Measurements from ENCODE around the gene CAP2. TPM values are rescaled to one million over a fixed set of nuclear protein-coding genes. Genes with fewer than 3 reads are reported as not detected.

The CAP2 gene
- total RNA-seq, 3 donors from 2014 or later: 3.9 to 15.1 (median 7.5) TPM

DNA sequence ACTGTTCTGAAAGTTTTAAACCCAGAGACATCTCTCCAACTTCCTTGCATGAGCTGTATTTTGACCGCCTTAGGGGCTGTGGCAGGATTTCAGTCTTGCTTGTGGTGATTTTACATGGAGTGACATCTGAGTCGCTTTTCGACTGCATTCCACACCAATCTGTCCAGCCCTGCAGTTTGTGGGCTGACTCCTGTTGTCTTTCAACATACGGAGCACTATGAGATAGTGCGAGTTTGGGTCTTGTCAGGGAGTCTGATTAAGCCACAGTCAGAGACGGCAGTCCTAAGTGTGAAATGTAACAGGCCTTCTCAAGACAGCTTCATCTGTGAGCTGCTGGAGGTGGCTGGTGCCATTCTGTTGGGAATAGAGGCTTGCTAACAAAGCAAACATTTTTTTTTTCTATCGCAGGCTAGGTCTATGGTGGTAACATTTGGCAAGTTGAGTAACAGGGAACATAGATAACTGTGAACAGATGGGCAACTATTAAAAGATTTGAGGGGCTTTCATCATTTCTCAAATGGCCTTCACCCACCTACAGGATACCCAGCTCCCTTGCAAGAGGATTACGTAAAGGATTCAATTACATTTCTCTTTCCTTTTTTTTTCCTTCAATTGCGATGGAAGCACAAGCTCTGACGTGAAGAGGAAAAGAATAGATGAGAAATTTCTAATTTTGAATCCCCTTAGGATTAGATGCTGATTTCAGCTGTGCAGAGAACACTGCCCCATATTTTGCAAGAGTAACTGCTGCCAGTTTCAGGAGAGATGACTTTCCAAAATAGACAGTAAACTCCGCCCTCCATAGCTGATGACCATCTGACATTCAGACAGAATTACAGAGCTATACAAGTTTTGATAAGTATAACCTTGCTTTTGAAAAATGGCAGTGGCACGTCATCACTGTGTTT is 25.1 kb downstream of the CAP2 start:
- intact Hi-C loops (cut with DNase I; ENCODE audit: low total_unique reads): no loop called here
- no peak for DNase-seq (ENCODE audit: low spot score in 2 of 2)
- Histone ChIP-seq H3K4me3 (no peak overlapping the region), H3K36me3 (no peaks in the 10 kb centered on the region), H3K4me1 (no peaks in the 10 kb centered on the region), H3K27ac (peak overlapping the region in 1 of 2 donors; percentile 30), H3K27me3 (no peaks in the 10 kb centered on the region), H3K9me3 (no peaks in the 10 kb centered on the region)
- no peak for TF ChIP-seq POLR2A (IDR thresholded peaks at IDR 0.05)
- TF ChIP-seq, protein P1, sequence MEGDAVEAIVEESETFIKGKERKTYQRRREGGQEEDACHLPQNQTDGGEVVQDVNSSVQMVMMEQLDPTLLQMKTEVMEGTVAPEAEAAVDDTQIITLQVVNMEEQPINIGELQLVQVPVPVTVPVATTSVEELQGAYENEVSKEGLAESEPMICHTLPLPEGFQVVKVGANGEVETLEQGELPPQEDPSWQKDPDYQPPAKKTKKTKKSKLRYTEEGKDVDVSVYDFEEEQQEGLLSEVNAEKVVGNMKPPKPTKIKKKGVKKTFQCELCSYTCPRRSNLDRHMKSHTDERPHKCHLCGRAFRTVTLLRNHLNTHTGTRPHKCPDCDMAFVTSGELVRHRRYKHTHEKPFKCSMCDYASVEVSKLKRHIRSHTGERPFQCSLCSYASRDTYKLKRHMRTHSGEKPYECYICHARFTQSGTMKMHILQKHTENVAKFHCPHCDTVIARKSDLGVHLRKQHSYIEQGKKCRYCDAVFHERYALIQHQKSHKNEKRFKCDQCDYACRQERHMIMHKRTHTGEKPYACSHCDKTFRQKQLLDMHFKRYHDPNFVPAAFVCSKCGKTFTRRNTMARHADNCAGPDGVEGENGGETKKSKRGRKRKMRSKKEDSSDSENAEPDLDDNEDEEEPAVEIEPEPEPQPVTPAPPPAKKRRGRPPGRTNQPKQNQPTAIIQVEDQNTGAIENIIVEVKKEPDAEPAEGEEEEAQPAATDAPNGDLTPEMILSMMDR (IDR thresholded peaks at IDR 0.05): no peak
- no peak for TF ChIP-seq POLR2AphosphoS5 (IDR thresholded peaks at IDR 0.05)

DNA sequence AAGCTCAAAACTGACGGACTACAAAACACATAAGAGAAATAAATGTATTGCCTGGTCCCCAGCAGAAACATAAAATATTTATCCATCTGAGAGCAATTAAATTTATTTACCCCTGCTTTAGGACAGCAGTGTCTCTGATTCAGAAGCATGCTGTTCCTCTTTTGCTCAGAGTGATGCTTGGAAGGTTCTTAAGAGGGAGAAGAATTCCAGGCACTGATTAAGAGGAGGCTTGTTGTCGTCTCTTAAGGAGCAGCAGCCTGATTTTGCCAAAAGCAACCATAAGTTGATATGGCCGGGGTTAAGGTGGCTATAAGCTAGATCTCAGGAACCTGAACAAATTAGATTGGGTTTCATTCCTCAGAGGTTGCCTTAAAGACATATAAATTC is 25.8 kb downstream of the CAP2 start:
- Histone ChIP-seq H3K27ac (no peak overlapping the region), H3K9me3 (no peaks in the 10 kb centered on the region), H3K4me3 (no peak overlapping the region), H3K4me1 (no peaks in the 10 kb centered on the region), H3K27me3 (no peaks in the 10 kb centered on the region), H3K36me3 (no peaks in the 10 kb centered on the region)
- intact Hi-C loops (cut with DNase I; ENCODE audit: low total_unique reads): no loop called here
- no peak for TF ChIP-seq POLR2A (IDR thresholded peaks at IDR 0.05)
- DNase-seq (ENCODE audit: low spot score in 2 of 2): no peak

DNA sequence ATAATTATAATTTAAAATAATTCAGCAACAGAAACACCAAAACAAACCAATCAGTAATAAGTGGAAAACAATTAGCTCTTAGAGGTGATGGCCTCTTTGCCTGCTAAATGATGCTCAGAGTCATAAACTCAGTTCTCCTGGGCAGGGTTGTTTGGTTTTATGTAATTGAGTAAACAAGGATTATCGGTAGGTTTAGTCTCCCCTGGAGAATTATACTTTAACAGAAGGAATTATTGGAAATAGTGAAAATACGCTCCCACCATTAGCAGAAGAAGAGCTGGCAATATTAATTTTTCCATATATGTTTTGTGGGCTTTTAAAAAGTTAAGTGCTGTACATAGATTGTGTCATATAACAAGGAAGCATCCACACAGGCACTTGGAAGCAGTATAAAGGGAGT is 27.0 kb downstream of the CAP2 start:
- intact Hi-C loops (cut with DNase I; ENCODE audit: low total_unique reads): no loop called here
- no peaks in the 10 kb centered on the region for H3K27me3 ChIP-seq
- no peak for DNase-seq (ENCODE audit: low spot score in 2 of 2)
- H3K4me3 ChIP-seq: no peak overlapping the region
- H3K27ac ChIP-seq: no peak overlapping the region
- no peaks in the 10 kb centered on the region for H3K4me1 ChIP-seq
- no peaks in the 10 kb centered on the region for H3K36me3 ChIP-seq
- no peaks in the 10 kb centered on the region for H3K9me3 ChIP-seq
- TF ChIP-seq POLR2A (IDR thresholded peaks at IDR 0.05) (no peak), POLR2AphosphoS5 (IDR thresholded peaks at IDR 0.05) (no peak)
- TF ChIP-seq, protein P1 (IDR thresholded peaks at IDR 0.05): no peak

DNA sequence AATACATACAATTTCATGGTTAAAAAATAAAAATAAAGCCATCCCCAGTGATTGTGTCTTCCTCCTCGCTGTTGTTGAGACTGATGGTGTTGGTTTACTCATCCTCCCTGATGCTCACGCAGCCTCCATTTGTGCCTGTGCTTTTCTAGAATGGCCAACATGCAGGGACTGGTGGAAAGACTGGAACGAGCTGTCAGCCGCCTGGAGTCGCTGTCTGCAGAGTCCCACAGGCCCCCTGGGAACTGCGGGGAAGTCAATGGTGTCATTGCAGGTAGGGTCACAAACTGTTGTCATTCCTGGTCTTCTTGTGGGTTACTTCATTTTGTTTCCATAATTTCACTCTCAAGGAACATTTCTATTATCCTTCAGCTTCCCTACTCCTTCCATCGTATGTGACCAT is 28.0 kb downstream of the CAP2 start:
- H3K4me3 ChIP-seq: no peak overlapping the region
- no peaks in the 10 kb centered on the region for H3K4me1 ChIP-seq
- DNase-seq (ENCODE audit: low spot score in 2 of 2): no peak
- no peak for TF ChIP-seq POLR2A (IDR thresholded peaks at IDR 0.05)
- TF ChIP-seq, protein P1 (IDR thresholded peaks at IDR 0.05): no peak
- no peak for TF ChIP-seq POLR2AphosphoS5 (IDR thresholded peaks at IDR 0.05)
- no peak overlapping the region for H3K27ac ChIP-seq
- no peaks in the 10 kb centered on the region for H3K36me3 ChIP-seq
- intact Hi-C loops (cut with DNase I; ENCODE audit: low total_unique reads): no loop called here
- no peaks in the 10 kb centered on the region for H3K9me3 ChIP-seq
- no peaks in the 10 kb centered on the region for H3K27me3 ChIP-seq

DNA sequence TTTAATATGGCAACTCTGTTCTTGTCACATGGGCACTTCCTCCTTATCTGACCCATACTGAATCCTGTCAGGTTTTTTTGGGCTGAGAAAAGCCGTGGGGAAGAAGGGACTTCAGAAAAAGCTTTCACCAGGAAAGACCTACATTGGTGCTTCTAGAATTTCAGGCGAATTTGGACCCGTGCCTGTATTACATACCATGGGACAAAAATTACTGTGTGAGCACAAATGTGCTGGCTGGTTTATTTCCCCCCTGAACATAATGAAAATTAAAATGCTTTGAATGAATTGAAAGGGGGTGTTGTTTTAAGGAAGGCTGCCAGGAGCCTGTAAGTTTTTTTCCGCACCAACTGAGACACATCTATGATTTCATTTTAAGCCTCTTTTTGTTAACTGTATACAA is 29.6 kb downstream of the CAP2 start:
- no peak for DNase-seq (ENCODE audit: low spot score in 2 of 2)
- no peak overlapping the region for H3K4me3 ChIP-seq
- no peaks in the 10 kb centered on the region for H3K9me3 ChIP-seq
- TF ChIP-seq POLR2AphosphoS5 (IDR thresholded peaks at IDR 0.05) (no peak), POLR2A (IDR thresholded peaks at IDR 0.05) (no peak)
- TF ChIP-seq, protein P1 (IDR thresholded peaks at IDR 0.05): no peak
- no peak overlapping the region for H3K27ac ChIP-seq
- H3K4me1 ChIP-seq: no peaks in the 10 kb centered on the region
- intact Hi-C loops (cut with DNase I; ENCODE audit: low total_unique reads): loop anchor here (1.0 kb wide), 1 partner anchor 24 kb away; no protein-coding TSS in a partner anchor
- H3K27me3 ChIP-seq: no peaks in the 10 kb centered on the region
- H3K36me3 ChIP-seq: no peaks in the 10 kb centered on the region

All from breast epithelium (tissue), 4 donors.